GM12801 (cell line): ENCODE measurements around the gene CETP.

Experiments
- CTCF ChIP-seq: IDR thresholded peaks from one replicate; pipeline ENCODE4 v1.5.1; 2011; ENCODE audit warnings: control low read depth; ENCODE audit not compliant: insufficient read length; ENCODE audit errors: extremely low read depth

The CETP gene

DNA sequence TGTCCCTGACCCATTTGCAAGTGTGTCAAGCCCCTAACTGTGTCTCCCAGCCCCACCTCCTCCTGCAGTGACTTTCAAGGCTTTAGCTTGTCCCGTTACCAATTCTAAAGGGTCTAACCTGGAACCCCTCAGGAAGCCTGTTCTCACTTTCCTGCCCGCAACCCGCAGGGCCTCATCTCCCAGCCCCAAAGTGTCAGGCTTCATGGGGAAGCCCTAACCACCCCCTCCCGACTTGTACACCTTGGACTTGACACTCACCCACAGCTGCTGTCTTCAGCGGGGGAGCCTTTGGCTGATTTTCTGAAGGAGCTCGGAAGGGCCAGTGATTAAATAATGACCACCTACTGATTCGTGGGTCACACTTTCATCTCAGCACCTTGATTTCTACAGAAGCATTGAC, 60.7 kb downstream of the CETP start:
- TF ChIP-seq CTCF = no peak

DNA sequence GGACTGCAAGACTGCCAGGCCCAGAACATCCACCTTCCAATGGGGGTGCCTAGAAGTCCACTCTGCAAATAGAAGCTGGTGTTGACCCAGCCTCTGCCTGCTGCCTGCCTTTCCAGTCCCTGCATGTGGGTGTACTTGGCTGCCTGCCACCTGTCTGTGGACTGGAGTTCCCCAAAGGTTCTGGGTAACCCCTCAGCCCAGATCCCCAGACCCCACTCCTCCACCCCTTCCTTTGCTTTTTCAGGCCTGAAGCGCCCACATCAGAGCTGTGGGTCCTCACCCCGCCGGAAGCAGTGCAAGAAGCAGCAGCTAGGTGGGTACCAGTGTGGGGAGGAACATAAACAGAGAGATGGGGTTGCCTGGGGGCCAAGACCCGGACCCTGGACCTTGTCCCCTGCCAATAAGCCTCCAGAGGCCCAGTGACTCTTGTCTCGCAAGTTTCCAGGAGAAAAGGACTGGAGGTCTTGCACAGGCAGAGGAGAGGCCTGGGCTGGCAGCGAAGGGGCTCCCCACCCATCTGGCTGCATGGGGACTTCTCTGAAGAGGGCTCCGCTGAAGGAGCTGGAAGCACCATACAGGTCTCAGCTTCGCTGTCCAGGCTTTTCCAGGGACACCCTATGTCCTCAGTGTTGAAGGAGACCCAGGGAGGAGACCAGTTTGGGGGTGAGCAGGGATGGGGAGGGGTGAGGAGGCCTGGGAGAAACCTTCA, 61.9 kb downstream of the CETP start:
- no peak for TF ChIP-seq CTCF

GRCh38 chr16:57024894-57025680, 63.3 kb downstream of the CETP start:
- TF ChIP-seq CTCF = no peak

DNA sequence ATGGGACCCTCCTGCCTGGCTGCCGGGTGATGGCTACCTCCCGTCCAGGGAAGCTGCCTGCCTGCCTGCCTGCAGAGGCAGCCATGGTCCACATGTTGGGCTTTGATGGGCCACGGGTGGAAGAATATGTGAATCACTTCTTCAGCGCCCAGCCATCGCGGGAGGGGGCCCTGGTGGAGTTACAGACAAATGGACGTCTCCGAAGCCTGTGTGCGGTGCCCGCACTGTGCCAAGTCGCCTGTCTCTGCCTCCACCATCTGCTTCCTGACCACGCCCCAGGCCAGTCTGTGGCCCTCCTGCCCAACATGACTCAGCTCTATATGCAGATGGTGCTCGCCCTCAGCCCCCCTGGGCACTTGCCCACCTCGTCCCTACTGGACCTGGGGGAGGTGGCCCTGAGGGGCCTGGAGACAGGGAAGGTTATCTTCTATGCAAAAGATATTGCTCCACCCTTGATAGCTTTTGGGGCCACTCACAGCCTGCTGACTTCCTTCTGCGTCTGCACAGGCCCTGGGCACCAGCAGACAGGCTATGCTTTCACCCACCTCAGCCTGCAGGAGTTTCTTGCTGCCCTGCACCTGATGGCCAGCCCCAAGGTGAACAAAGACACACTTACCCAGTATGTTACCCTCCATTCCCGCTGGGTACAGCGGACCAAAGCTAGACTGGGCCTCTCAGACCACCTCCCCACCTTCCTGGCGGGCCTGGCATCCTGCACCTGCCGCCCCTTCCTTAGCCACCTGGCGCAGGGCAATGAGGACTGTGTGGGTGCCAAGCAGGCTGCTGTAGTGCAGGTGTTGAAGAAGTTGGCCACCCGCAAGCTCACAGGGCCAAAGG, 64.4 kb downstream of the CETP start:
- TF ChIP-seq CTCF = no peak

DNA sequence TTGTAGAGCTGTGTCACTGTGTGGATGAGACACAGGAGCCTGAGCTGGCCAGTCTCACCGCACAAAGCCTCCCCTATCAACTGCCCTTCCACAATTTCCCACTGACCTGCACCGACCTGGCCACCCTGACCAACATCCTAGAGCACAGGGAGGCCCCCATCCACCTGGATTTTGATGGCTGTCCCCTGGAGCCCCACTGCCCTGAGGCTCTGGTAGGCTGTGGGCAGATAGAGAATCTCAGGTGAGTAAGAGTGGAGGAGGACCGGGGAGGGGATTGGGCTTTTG, 65.0 kb downstream of the CETP start:
- no peak for TF ChIP-seq CTCF

DNA sequence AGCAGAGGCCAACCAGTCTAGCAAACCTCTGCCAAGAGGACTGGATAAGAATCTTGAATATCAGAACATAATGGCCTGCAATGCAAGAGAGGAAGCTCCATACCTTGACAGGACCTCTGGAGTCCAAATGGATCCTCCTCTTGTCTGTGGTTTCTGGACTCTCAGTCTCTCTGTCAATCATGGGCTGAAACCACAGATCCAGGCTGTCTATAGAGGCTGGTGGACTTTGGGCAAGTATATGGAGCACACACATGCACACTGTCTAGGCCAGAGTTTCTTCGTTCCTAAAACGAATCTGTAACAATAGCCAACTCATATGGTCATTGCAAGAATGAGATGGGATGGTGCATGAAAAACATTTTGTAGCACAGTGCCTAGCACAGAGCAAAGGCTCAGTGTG, 65.3 kb downstream of the CETP start:
- no peak for TF ChIP-seq CTCF

- TF ChIP-seq CTCF = no peak
Observed at GRCh38 chr16:57028086-57028485, 66.3 kb downstream of the CETP start.
